AG04449 (cell line): ENCODE measurements around the gene USP9X.

Experiments
- CTCF ChIA-PET: fragments of 350-600 bp; formaldehyde crosslinking; extraction: SDS; loops from one replicate; lab custom pipeline; 2021; ENCODE audit warnings: antibody characterized with exemption; lab: Yijun Ruan, JAX
- POLR2A ChIA-PET: fragments of 400-600, 350-600 bp; formaldehyde crosslinking; extraction: SDS; loops from one replicate; lab custom pipeline; 2020; ENCODE audit warnings: antibody characterized with exemption, inconsistent platforms; lab: Yijun Ruan, JAX
- DNase-seq: peaks from one replicate; pipeline ENCODE4 v3.0.0-alpha.2; 2010; ENCODE audit warnings: low read depth, low spot score
- H3K4me3 ChIP-seq: 2 replicates; pipeline ENCODE4 v1.5.1; 2011; ENCODE audit warnings: low read depth, mild to moderate bottlenecking, control low read depth, low read length
- TF ChIP-seq, protein P1 (sequence below): IDR thresholded peaks from one replicate; pipeline ENCODE4 v1.5.1; 2011; ENCODE audit warnings: mild to moderate bottlenecking, moderate library complexity, low read length, control low read depth, inconsistent platforms; ENCODE audit not compliant: insufficient read depth; ENCODE audit errors: missing control alignments

USP9X gene

DNA sequence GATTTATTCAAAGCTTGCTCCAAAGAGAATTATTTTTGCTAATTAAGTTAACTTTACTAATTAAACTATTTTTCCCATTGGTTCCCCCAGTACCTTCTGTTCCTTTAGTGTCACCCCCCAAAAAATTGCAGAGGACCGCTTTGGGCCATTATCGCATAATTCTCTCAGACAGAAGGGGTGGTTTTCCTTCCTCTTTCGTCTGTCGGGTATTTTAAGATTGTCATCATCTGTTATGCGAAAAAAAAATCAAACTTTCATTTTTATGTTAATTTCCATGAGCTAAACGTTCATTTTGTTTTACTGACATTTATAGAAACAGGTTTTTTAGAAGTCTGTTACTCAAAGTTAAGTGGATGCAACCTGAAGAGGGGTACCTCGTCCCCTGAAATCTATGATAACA is 172.6 kb downstream of the USP9X start:
- CTCF ChIA-PET, result interaction anchor here (0.6 to 2.0 kb wide), 3 partner anchors 16 to 714 kb away, joined by 3 to 6 read pairs (median 3); no protein-coding TSS in a partner anchor
- H3K4me3 ChIP-seq, result no peak overlapping the region
- TF ChIP-seq, protein P1, sequence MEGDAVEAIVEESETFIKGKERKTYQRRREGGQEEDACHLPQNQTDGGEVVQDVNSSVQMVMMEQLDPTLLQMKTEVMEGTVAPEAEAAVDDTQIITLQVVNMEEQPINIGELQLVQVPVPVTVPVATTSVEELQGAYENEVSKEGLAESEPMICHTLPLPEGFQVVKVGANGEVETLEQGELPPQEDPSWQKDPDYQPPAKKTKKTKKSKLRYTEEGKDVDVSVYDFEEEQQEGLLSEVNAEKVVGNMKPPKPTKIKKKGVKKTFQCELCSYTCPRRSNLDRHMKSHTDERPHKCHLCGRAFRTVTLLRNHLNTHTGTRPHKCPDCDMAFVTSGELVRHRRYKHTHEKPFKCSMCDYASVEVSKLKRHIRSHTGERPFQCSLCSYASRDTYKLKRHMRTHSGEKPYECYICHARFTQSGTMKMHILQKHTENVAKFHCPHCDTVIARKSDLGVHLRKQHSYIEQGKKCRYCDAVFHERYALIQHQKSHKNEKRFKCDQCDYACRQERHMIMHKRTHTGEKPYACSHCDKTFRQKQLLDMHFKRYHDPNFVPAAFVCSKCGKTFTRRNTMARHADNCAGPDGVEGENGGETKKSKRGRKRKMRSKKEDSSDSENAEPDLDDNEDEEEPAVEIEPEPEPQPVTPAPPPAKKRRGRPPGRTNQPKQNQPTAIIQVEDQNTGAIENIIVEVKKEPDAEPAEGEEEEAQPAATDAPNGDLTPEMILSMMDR, result no peak
- DNase-seq, result no peak
- POLR2A ChIA-PET, result no interaction called here

DNA sequence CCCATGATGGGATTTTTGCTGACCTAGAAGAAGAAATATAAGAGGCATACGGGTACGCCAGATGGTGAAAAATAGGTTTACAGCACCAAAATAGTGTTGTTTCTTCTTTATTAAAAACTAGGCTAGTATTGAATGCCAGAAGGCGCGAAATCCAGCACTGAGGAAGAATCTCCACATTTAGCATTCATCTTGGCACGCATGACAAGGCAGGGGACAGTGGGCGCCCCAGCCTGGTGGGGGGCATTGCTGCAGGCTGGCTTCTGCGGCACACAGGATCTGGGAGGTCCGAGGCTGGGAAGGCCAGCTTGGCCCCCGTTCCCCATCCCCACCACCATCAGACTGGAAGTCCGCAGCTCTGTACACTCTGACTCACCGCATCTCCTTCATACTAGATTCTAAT is 173.0 kb downstream of the USP9X start:
- TF ChIP-seq, protein P1, result no peak
- no peak overlapping the region for H3K4me3 ChIP-seq
- DNase-seq, result no peak
- POLR2A ChIA-PET, result no interaction called here
- CTCF ChIA-PET, result interaction anchor here (0.6 to 2.0 kb wide), 3 partner anchors 17 to 714 kb away, joined by 3 to 6 read pairs (median 3); no protein-coding TSS in a partner anchor

DNA sequence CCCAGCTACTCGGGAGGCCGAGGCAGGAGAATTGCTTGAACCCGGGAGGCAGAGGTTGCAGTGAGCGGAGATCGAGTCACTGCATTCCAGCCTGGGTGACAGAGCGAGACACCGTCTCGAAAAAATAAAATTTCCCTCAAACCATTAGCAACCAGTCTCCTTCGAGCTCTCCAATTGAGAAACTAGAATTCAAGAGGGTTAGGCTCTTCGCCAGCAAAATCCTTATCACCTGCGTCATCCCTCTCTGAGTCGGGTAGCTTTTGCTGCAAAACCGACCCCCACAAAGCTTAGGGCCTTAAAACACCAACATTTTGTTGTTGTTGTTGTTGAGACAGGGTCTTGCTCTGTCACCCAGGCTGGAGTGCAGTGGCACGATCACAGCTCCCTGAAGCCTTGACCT is 173.6 kb downstream of the USP9X start:
- CTCF ChIA-PET, result interaction anchor here (1.0 kb wide), 1 partner anchor 17 kb away, joined by 3 read pairs; no protein-coding TSS in a partner anchor
- POLR2A ChIA-PET, result no interaction called here
- DNase-seq, result no peak
- TF ChIP-seq, protein P1, result no peak
- no peak overlapping the region for H3K4me3 ChIP-seq

DNA sequence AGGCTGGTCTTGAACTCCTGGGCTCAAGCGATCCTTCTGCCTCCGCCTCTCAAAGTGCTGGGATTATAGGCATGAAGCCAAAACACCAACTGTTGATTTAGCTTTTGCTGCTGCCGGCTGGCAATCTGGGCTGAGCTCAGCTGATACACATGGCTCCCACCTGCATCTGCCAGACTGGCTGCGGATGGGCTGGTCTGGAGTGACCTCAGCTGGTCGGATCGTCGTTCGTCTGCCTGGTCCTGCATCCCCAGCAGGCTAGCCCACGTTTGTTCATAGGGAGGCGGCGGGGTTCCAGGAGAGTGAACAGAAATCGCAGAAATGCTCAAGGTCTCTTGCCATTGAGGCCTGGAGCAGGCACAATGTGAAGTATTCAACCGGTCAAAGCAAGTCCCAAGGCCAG is 174.3 kb downstream of the USP9X start:
- POLR2A ChIA-PET, result no interaction called here
- CTCF ChIA-PET, result no interaction called here
- DNase-seq, result no peak

DNA sequence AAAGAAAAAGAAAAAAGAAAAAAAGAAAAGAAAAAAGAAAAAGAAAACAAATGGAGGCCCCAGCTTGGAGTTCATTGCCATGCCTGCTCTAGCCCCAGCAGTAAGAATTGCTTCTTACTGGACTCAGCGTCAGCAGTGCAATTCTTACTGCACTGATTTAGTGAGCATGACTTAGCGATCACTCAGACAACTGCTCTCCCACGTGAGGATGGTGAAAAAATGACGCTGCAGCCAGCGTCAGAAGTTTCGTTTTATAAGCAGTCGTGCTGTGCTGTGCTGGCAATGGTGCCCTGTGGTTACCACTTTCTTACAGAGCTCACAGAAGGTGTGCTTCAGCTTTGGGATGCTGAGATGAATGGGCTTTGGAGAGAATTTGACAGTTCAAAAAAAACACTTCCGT is 180.4 kb downstream of the USP9X start:
- TF ChIP-seq, protein P1, result no peak
- DNase-seq, result no peak
- ChIA-PET POLR2A (no interaction called here), CTCF (interaction anchor here (1.6 kb wide), 1 partner anchor 12 kb away, joined by 8 read pairs; no protein-coding TSS in a partner anchor)
- H3K4me3 ChIP-seq, result no peak overlapping the region

More for the DNA sequence above, 174.3 kb downstream of the USP9X start:
- no peak overlapping the region for H3K4me3 ChIP-seq
- TF ChIP-seq, protein P1, result no peak

DNA sequence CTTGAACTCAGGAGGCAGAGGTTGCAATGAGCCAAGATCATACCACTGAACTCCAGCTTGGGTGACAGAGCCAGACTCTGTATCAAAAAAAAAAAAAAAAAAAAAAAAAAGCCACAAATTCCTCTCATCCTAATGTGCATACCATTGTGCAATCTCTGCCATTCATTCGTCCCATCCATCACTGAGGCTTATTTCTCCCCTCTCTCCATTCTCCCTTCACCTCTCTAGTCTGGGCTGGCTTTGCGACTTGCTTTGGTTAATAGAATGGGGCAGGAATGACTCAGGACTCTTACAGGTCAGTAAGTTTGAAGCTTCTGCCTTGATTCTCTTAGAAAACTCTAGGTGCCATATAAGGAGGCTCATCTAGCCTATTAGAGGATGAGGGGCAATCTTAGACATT is 188.4 kb downstream of the USP9X start:
- ChIA-PET POLR2A (no interaction called here), CTCF (no interaction called here)
- no peak overlapping the region for H3K4me3 ChIP-seq
- TF ChIP-seq, protein P1, result no peak
- DNase-seq, result no peak
